NCI-H2196 (cell line): ENCODE measurements around the gene APOL2.
"Not testable (repeated sequence)": the region's sequence is repeated elsewhere in the genome, so short reads cannot be mapped to it uniquely, and the experiment has no call there.

ENCODE experiments used
- DNase-seq: peaks from one replicate; lab custom pipeline; 2025; ENCODE audit not compliant: unreplicated experiment; lab: John Stamatoyannopoulos, UW

The APOL2 gene

DNA sequence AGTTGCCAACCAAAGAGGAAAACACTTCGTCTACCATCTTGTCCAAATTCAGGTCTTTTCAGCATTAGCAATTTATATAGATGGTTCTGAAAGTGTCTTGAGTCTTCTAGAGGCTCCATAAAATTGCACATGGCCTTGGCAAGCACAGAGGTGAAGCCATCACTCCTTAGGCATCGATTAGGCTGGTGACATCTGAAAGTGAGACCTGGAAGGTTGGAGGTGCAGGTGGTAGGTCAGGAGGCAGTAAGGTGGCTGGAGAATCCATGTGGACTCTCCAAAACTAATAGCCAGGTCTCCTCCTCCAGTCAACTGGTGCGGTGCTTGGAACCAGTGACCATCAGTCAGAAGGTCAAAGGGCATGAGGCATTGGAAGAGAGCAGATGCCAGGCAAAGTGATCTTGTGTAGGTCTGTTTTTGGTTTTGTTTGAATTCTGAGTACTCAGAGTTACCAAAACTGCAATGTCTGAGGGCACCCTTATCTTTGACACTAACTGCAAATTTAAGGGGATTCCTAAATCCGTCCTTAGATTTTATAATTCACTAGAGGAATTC is 6.6 kb upstream of the APOL2 start:
- DNase-seq: no peak

DNA sequence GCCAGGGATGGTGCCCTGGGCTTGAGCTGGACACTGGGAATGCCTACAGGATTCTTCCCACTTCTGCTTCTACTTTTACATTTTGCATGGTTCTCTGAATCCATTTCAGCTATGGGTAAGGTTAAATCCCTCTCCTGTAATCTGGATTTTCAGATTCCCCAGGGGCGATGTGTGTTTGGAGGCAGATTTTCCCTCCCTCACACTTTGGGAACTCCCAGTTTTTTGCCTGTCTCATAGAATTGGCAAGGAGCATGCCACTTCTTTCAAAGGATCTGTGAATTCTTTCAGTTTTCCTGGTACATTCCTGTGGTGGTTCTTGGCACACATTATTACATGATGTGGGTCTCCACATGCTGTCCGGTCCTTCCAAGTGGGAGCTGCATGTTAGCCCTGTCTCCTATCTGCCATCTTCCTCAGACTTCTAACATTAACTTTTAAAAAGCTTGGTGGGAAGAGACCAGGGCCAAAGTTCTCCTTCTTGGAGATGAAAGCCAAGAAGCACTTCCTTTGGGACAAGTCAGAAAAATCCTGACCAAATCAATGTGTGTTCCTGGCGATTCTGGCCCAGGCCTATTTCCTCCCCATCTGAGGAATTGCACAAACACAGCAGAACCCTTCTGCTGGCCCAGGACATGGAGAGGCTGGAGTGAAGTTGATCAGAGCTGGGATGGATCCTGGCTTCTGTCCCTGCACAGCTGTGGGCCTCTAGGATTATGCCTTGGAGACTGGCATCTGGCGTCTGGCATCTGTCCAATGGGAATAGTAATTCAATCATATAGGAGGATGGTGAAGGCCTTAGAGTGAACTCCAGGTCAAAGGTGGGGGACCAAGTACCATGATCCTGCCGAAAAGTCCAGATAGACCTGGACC is 5.4 kb upstream of the APOL2 start:
- DNase-seq: no peak

DNA sequence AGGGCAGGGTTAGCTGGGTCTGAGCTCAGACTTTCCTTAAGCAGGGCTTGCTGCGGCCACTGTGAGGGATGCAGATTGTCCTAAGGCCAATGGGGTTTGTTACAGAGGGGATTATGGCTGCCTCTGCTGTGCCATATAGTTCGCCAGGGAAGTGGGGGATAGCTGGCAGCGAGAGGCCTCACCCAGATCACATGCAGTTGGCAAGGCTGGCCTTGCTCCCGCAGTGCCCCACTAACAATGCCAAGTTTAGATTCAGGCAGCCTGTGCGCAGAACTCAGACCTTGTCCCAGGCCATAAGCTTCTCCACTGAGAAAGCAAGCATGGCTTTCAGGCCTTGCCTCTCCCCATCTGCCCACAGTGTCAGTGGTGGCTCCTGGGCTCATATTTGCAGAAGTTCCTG is 4.7 kb upstream of the APOL2 start:
- DNase-seq: no peak

DNA sequence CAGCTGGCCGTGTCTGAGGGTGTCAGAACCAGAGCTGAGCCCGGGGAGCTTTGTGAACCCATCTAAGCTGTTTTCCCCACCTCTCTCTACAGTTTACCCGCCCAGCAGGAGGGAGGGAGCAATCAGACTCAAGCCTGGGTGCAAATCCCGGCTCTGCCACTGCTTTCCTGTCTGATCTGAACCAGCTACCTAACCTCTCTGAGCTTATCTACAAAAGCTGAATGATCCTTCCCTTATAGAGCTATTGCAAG is 252 bp downstream of the APOL2 start:
- no peak for DNase-seq

DNA sequence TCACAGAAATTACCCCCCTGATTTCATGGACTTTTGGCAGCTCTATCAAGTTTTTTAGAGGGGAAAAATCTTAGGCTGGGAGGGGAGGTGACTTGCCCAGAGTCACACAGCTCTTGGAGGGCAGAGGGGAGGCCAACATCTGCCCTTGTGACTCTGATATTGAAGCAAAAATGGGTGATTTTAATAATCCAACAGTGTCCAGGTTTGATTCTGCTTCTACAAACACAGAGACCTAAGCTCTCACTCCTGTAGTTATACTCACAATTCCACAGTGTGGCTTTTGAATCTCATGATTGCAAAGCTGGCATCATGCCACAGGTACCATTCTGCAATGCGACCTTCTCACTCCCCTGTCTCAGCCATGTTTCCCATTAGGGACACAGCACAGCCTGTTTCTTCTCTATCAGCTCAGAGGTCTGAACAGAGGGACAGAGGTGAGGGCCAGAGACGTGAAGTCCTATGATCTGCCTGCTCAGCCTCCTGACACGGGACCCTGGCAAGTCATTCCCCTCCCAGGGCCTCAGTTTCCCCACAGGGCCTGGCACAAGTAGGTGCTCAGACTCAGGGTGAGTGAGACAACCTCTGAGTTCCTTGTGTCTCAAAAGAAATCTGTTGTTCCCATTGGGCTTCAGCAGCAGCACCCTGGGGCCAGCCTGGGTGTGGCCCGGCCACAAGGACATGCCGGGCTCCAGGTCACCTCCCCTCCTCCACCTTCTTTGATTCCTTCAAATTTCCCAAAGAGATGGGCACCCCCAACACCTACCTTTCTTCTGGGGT is 766 bp downstream of the APOL2 start:
- DNase-seq: no peak

DNA sequence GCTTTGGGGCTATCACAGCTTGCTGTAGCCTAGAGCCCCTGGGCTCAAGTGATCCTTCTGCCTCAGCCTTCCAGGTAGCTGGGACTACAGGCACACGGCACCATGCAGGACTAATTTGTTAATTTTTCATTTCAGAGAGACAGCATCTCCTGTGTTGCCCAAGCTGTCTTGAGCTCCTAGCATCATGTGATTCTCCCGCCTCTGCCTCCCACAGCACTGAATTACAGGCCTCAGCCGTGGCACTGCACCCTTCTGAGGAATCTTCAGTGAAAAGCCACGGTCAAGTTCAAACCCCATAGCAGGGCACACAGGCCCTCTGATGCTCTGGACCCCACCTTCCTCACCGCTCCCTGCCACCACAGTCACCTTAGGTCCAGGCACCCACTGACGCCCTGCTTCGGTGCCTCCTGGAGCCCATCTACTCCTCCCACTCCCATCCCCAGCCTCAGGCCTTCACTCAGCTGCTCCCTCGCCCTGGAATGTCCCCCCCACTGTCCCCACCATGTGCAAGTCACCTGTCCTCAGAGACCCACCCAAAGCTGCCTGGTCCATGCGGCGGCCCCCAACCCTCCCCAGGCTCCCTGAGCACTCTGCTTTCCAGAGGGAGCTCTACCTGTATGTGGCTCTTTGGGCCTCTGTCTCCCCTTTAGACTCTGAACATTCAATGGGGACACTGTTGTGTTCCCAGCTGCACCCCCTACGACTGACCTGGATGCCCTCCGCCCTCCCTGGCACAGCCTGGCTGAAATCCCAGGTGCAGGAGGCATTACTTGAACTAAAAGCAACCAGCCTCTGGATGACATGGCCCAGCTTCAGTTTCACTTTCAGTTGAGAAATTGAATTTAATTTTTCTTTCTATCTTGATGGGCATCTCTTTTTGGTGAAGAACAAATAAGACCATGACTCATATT is 1.6 kb downstream of the APOL2 start:
- no peak for DNase-seq

DNA sequence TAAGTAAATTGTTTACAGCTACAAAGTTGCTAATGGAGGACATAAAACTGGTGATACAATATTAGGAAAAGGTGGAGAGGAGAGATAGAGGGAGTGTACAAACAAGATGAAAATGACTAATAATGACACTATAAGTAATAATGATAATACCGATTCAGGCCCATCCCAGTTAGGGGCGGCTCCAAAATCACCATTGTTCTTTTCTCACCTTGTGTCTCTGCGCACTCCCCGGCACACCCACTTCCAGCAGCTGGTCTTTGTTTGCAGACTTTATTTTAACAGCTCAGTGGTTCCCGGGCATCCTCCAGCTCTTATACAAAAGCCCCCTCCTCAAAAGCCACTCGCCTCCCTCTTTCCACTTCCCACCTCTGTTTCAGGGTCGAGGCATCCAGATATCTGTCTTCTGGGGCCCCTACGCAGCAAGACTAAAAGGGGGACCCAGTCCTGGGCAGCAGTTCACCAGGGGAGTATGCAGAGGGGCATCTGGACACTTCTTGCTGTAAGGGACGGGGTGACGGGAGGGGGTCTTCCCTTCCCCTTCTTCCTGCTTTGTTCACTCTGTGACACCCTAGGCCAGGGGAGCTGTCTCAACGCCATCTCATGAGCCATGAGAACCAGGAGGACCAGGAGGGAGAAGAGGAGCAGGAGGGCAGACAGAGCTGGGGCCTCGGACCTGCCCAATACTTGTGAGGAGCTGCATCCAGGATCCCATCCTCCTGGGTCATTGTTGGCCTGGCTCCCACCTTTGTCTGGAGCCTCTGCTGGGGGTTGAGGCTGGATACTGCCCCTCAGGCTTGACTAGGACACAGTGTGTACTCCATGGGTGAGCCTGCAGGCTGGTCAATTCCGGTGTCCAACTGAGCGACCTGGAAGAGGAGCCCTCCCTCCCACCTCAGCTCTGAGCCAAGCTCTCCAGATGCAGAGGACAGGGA is 2.7 kb downstream of the APOL2 start:
- DNase-seq: no peak

DNA sequence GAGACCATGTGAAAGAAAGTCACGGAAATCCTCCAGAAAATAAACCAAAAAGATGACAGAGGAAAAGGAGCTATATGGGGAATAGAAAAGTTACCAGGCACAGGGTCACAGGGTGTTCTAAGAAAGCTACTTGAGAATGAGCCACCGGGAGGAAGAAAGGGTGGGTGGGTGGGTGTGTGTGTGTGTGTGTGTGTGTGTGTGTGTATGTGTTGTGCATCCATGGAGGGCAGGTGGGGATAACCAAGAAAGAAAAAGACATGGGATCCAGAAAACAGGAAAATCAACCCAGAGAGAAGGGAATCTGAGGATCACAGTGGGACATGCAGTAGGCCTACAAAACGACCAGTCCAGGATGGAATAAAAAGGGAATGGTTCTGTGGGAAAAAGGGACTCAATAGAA is 3.7 kb downstream of the APOL2 start:
- DNase-seq: no peak

DNA sequence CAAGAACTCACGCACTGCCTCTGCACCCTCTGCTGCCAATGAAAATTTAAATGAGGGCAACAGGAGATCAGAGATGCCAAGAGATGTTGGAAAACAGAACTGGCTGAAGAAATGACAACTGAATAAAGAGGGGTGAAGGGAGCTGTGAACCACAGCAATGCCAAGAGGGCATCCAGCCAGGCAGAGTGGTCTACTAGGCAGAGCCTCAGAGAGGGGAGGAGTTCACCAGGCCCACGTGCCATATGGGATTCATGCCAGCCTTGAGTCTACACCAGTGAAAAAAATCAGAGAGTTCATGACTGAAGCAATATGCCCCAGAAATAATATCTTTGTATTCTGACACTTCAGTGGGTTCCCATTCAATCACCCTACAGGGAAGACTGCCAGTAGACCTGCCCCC is 4.4 kb downstream of the APOL2 start:
- no peak for DNase-seq

DNA sequence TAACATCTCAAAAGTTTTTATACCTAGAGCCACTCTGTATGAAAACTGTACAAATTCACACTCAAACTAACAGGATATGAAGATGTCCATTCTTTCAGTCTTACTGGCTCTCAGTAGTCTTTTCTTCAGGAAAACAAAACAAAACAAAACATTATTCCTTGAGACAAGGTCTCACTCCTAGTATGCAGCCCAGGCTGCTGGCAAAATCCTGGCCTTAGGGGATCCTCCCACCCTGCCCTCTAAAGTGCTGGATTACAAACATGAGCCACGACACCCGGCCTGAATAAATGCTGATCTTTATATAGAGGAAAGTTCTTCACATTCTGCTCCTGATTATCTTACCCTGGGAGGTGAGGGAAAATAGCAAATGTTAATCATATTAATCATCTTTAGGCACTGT is 5.1 kb downstream of the APOL2 start:
- DNase-seq: no peak

DNA sequence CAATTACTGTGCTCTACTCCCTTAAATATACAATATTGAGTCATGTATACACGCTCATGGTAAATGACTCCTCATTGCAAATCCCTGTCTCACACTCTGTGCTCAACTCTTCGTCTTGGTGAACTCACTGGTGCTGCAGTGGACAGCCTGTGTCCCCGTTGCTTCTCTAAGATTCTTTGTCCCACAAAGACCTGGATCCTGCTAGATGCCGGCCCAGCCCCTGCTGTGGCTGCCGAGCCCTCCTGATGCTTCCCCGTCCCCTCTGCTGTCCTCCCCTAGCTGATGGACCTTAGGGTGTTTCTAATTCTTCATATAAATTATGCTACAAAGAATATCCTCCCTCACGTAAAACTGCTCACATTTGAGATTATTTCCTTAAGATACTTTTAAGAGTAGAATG is 5.5 kb downstream of the APOL2 start:
- DNase-seq: no peak

DNA sequence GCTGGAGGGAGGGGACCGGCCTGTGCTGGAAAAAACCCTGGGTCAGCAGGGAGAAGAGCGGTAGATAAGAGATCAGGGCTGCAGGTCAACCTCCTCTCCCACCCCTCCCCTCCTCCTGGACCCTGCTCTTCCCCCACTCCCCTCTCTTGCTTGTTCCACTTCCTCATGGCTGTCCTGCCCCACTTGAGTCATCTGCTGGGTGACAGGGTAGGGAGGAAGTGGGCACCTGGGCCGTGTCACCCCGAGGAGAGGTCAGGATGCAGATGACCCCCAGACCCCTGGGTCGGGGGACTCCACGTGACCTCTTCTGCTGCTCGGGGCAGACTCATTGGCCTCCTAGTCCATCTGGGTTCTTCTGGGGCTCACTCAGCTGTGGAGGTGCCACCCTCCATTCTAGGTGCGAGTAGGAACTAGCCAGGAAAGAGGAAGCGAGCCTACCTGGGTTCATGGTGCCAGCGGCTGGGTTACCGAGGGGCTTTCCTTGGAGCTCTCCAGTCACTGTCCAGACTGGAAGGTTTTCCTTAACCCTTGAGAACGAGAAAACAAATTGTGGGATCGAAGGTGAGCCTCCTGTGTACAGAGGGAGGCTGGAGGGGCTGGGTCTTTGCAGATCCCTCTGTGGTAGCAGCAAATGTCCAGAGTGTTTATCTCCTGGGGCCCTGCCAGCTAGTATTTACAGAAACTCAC is 6.5 kb downstream of the APOL2 start:
- DNase-seq: no peak

DNA sequence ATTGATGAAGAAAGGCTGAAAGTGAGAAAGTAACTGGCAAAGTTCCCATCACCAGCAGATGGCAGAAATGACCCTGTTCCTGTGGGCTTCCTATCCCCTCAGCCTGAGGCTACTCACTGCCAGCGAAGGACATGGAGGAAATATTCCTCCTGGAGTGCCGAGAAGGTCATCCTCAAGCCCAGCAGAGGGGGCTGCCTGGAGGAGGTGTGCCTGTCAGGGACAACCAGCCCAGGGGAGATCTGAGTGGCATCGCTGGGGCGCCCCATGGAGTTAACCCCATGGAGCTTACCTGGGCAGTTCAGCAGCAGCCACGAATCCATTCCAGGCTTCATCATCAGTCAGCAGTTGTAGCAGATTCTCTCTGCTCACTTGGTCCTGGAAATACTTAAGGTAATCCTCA is 8.3 kb downstream of the APOL2 start:
- not testable (repeated sequence) for DNase-seq

DNA sequence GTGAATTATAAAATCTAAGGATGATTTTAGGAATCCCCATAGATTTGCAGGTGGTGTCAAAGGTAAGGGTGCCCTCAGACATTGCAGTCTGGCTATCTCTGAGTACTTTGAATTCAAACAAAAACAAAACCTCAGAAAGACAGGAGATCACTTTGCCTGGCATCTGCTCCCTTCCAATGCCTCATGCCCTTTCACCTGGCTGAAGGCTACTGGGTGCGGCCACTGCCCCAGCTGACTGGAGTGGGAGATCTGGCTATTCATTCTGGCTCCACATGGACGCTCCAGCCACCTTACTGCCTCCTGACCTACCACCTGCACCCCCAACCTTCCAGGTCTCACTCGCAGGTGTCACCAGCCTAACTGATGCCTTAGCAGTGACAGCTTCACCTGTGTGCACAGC is 9.7 kb downstream of the APOL2 start:
- not testable (repeated sequence) for DNase-seq

DNA sequence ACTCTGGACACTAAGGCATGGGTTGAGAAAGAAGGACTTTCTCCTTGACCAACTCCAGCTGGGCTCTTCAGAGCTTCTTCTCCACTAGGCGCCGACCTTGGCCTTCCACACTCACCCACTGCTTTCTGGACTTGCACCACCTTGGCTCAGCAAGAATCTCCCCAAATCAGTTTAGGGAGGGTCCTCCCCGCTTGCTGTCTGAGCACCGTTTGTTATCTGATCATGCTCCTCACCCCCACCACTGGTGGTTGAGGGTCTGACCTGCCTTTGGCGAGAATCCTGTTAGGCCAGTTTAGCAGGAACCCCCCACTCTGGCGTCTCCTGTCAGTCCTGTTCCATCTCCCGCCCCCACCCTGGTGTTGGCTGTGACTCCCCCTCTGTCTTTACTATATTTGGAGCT is 10.4 kb downstream of the APOL2 start:
- DNase-seq: no peak

DNA sequence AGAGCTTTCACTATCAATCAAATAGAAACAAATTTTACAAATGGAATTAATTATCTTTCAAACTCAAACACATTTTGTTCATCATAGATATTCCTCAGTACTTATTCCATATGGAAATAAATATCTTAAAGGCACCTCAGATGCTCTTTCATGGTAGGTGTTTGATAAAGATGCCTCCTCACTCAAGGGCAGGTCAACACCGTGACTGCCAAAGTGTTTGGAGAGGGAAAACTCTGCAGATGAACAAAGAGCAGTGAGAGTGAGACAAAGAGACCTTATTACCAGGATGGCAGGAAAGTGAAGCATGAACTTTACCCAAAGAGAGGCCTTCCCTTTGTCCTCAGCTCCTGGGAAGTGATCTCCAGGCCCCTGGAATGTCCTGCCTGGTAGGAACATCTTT is 11.0 kb downstream of the APOL2 start:
- not testable (repeated sequence) for DNase-seq

DNA sequence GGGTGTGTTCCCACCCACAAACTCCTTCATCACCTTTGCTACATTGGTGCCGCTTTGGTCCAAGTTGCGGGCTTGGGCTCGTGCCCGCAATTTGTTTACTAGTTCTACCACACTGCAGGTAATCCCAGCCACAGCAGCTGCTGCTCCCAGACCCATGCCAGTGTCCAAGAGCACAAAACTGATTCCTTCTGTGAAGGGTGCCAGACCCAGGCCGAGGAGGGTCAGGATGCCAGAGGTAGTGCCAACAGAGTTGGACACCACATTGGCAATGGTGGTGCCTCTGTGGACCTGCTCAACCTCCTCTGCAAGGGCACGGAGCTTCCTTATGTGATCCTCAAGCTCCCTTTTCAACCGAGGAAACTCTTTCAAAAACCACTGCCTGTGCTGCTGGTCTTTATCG is 11.5 kb downstream of the APOL2 start:
- DNase-seq: no peak

DNA sequence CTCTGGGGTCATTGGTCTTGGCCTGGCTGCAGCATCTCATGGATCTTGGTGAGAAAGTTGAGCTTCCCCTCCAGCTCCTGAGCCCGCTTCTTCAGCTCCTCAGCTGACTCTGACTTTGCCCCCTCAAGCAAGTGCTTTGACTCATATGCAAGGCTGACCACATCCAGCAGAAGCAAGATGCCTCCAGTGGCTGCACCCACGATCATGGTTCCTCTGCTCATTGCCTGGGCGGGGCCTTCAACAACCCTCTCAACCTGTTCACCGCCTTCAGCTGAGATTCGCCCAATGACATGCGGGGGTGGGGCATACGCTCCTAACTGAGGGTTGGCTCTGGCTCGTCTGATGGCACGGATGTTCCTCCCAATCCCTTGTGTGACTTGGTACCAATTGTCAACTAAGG is 11.9 kb downstream of the APOL2 start:
- no peak for DNase-seq

DNA sequence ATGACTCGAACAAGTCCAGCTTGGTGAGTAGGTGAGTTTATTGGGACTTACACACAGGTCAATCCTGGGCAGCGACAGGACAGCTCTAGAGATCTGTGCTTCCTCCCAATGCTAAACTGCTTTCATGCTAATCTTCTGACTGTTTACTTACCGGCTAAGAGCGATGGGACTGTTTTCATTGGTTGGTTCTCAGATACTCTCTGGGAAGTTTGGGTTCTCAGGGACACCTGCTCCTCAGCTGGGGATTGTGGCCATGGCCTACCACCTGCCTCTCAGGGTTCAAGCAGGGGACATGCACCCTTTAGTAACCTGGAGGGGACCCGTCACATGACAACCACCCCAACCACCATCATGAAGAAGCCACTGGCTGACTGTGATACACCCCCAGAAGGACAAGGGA is 13.1 kb downstream of the APOL2 start:
- DNase-seq: no peak
